Naive B cell (primary cell): ENCODE results near the gene CYP2C19. TPM values are rescaled to one million over a fixed set of nuclear protein-coding genes. Genes with fewer than 3 reads are reported as not detected.
"Not testable (repeated sequence)": the region's sequence is repeated elsewhere in the genome, so short reads cannot be mapped to it uniquely, and the experiment has no call there.

Experiments used
- ATAC-seq, 2 donors: fragments of 150-1000 bp; cut with Tn5 transposase; 2 replicates each; pipeline ENCODE4 v1.10.0; 2021; ENCODE audit warnings: low read depth in 2 of 2, mild to moderate bottlenecking in 2 of 2, moderate library complexity in 2 of 2
- DNase-seq: peaks from one replicate; pipeline ENCODE4 v3.0.0; 2022
- H3K27ac Mint-ChIP-seq, 6 donors: one replicate each; pipeline ENCODE4 v1.8.0; 2020 to 2022; ENCODE audit warnings: mild to moderate bottlenecking in 6 of 6, mixed read lengths in 6 of 6, moderate library complexity in 5 of 6, inconsistent platforms in 2 of 6
- H3K27me3 Mint-ChIP-seq, 3 donors: one replicate each; pipeline ENCODE4 v1.8.0; 2021 to 2022; ENCODE audit warnings: mixed read lengths in 3 of 3, mild to moderate bottlenecking in 1 of 3
- H3K36me3 Mint-ChIP-seq, 2 donors: one replicate each; pipeline ENCODE4 v1.8.0; 2020 to 2022; ENCODE audit warnings: mixed read lengths in 2 of 2, inconsistent platforms in 1 of 2, mild to moderate bottlenecking in 1 of 2
- H3K4me1 Mint-ChIP-seq, 3 donors: one replicate each; pipeline ENCODE4 v1.8.0; 2020 to 2022; ENCODE audit warnings: mixed read lengths in 3 of 3, inconsistent platforms in 1 of 3, mild to moderate bottlenecking in 1 of 3, moderate library complexity in 1 of 3
- H3K4me3 Mint-ChIP-seq, 8 donors: one replicate each; pipeline ENCODE4 v1.8.0; 2020 to 2022; ENCODE audit warnings: mild to moderate bottlenecking in 8 of 8, mixed read lengths in 8 of 8, moderate library complexity in 8 of 8, inconsistent platforms in 2 of 8
- H3K9me3 Mint-ChIP-seq, 7 donors: one replicate each; pipeline ENCODE4 v1.8.0; 2020 to 2022; ENCODE audit warnings: mixed read lengths in 7 of 7, mild to moderate bottlenecking in 5 of 7, inconsistent platforms in 2 of 7, moderate library complexity in 1 of 7
- polyA plus RNA-seq, 6 donors: library from polyadenylated mRNA; unstranded; fragments of 300-500 nt; fragmentation: Illumina TruSeq; gene quantifications; one replicate each; pipeline ENCODE4 v1.2.3, GENCODE V29; 2021; ENCODE audit warnings: low read depth in 6 of 6

CYP2C19 gene
- polyA plus RNA-seq, 6 donors from 2014 or later: not detected

DNA sequence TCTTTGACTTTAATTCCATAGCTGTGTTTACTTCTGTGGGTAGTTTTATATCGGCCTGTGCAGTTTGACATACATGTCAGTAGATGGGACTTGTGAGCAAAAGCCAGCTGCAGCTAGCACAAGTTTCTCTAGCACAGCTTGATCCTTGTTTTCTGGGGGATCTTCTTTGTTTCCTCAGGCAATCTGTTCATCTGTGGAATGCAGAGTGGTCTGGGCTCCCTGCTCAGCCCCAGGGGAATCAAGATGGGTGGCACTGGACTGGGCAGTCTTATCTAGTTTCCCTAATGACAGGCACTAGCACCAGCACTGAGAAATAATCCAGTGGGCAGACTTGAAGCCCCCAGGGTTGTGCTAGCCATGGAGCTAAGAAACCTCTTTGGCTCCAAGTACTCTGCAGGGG is 40.8 kb downstream of the CYP2C19 start:
- Mint-ChIP-seq H3K27ac (no peak overlapping the region), H3K36me3 (no peaks in the 10 kb centered on the region), H3K27me3 (peaks cover 0 to 10% (median 0%) of the 10 kb centered on the region in 3 donors), H3K4me3 (no peak overlapping the region), H3K4me1 (no peaks in the 10 kb centered on the region), H3K9me3 (peaks cover 7 to 17% (median 12%) of the 10 kb centered on the region in 7 donors)
- no peak for DNase-seq
- no peak for ATAC-seq

DNA sequence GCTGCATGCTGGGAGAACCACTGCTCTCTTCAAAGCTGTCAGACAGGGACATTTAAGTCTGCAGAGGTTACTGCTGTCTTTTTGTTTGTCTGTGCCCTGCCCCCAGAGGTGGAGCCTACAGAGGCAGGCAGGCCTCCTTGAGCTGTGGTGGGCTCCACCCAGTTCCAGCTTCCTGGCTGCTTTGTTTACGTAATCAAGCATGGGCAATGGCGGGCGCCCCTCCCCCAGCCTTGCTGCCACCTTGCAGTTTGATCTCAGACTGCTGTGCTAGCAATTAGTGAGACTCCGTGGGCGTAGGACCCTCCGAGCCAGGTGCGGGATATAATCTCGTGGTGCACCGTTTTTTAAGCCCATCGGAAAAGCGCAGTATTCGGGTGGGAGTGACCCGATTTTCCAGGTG is 67.5 kb downstream of the CYP2C19 start:
- H3K27me3 Mint-ChIP-seq, ATAC-seq, H3K4me3 Mint-ChIP-seq, DNase-seq, H3K4me1 Mint-ChIP-seq, H3K27ac Mint-ChIP-seq, H3K36me3 Mint-ChIP-seq: not testable (repeated sequence)
- peaks cover 0 to 30% (median 9%) of the 10 kb centered on the region in 7 donors for H3K9me3 Mint-ChIP-seq

DNA sequence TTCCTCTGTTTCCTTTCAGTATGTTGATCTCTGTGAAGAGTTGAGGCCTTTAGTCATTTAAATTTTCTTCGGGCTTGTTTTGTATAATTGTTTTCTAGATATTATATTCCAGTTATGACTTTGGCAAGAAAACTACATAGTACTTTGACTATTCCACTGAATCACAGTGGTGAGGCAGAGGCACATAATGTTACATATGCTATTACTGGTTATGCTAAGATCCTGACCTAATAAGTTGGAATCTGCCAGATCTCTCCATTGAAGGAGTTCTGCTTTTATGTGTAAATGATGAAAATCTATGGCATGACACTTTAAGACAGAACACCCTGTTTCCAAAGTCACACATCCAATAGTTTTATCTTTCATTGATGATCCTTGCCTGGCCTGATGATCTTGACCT is 83.7 kb downstream of the CYP2C19 start:
- no peaks in the 10 kb centered on the region for H3K4me1 Mint-ChIP-seq
- no peaks in the 10 kb centered on the region for H3K36me3 Mint-ChIP-seq
- H3K27ac Mint-ChIP-seq: no peak overlapping the region
- H3K4me3 Mint-ChIP-seq: no peak overlapping the region
- H3K27me3 Mint-ChIP-seq: no peaks in the 10 kb centered on the region
- no peak for DNase-seq
- no peak for ATAC-seq
- H3K9me3 Mint-ChIP-seq: peaks cover 0 to 12% (median 3%) of the 10 kb centered on the region in 7 donors

DNA sequence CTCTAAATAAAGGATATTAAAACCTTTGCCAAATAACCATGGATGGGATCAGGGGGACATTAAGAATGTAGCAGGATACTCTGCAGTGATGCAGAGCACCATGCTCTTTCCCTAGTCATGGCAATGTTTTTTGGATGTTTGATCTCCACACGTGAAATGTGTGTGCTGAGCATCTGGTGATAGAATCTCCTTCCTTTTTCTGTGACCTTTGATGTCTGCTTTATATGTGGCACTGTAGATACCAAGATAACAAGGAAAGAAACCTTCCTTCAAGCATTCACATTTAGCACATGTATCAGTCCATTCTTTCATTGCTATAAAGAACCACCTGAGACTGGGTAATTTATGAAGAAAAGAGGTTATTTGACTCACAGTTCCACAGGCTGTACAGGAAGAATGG is 88.3 kb downstream of the CYP2C19 start:
- no peak for DNase-seq
- Mint-ChIP-seq H3K4me1 (no peaks in the 10 kb centered on the region), H3K27ac (no peak overlapping the region), H3K36me3 (no peaks in the 10 kb centered on the region), H3K9me3 (peaks cover 0 to 7% (median 0%) of the 10 kb centered on the region in 7 donors), H3K27me3 (no peaks in the 10 kb centered on the region), H3K4me3 (no peak overlapping the region)
- ATAC-seq: no peak

DNA sequence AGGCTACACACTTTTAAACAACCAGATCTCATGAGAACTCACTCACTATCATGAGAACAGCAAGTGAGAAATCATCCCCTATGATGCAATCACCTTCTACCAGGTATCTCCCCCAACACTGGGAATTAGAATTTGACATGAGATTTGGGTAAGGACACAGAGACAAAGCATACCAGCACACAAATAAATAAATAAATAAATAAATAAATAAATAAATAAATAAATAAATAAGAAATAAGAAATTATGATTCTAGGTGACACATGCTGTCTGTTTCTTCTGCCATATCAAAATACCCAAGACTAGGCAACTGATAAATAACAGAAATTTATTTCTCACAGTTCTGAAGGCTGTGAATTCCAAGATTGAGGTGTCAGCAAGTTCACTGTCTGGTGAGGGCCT is 88.8 kb downstream of the CYP2C19 start:
- Mint-ChIP-seq H3K4me1 (no peaks in the 10 kb centered on the region), H3K27me3 (no peaks in the 10 kb centered on the region)
- ATAC-seq: no peak

DNA sequence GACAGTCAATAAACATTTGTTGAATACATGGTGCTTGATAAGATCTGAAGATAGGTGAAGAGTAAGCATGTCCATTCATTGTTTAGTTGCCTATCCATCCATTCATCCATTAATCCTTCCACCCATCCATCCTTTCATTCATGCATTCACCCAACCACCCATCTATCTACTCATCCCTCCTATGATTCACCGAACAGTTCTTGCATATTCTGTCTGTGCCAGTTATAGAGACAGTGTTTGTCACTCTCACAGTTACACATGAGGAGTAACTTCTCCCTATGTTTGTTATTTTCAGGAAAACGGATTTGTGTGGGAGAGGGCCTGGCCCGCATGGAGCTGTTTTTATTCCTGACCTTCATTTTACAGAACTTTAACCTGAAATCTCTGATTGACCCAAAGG is 90.0 kb downstream of the CYP2C19 start:
- no peak for DNase-seq
- no peaks in the 10 kb centered on the region for H3K36me3 Mint-ChIP-seq
- no peak overlapping the region for H3K4me3 Mint-ChIP-seq
- H3K9me3 Mint-ChIP-seq: peaks cover 0 to 4% (median 0%) of the 10 kb centered on the region in 7 donors
- no peak for ATAC-seq
- H3K27ac Mint-ChIP-seq: no peak overlapping the region
- no peaks in the 10 kb centered on the region for H3K4me1 Mint-ChIP-seq
- no peaks in the 10 kb centered on the region for H3K27me3 Mint-ChIP-seq

More for the DNA sequence above, 88.8 kb downstream of the CYP2C19 start:
- Mint-ChIP-seq H3K4me3 (no peak overlapping the region), H3K9me3 (peaks cover 0 to 7% (median 0%) of the 10 kb centered on the region in 7 donors), H3K36me3 (no peaks in the 10 kb centered on the region), H3K27ac (no peak overlapping the region)
- DNase-seq: no peak

DNA sequence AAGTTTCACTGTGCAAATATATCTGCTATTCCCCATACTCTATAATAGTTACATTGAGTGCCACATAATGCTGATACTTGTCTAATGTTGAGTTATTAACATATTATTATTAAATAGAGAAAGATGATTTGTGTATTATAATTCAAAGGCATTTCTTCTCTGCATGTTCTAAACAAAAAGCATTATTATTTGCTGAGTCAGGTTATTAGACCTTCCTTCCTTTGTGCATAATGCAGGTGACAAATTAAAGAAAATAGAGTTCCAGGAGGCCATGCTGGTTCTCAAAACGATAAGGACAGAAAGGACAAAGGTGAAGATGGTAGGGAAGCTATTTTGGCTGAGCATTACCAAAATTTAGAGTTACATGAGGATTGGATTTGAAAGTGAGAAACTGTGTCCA is 90.6 kb downstream of the CYP2C19 start:
- DNase-seq (no peak), ATAC-seq (no peak)
- H3K27ac Mint-ChIP-seq: no peak overlapping the region
- H3K36me3 Mint-ChIP-seq: no peaks in the 10 kb centered on the region
- no peaks in the 10 kb centered on the region for H3K4me1 Mint-ChIP-seq
- H3K9me3 Mint-ChIP-seq: peaks cover 0 to 6% (median 0%) of the 10 kb centered on the region in 7 donors
- H3K27me3 Mint-ChIP-seq: no peaks in the 10 kb centered on the region
- H3K4me3 Mint-ChIP-seq: no peak overlapping the region

DNA sequence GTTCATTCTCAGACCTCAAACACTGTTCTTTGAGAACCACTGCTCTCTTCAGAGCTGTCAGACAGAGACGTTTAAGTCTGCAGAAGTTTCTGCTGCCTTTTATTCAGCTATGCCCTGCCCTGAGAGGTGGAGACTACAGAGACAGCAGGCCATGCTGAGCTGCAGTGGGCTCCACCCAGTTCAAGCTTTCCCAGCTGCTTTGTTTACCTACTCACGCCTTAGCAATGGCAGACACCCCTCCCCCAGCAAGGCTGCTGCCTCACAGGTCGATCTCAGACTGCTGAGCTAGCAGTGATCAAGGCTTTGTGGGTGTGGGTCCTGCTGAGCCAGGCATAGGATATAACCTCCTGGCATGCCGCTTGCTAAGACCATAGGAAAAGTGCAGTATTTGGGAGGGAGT is 95.5 kb downstream of the CYP2C19 start:
- DNase-seq (no peak), ATAC-seq (no peak)
- no peak overlapping the region for H3K4me3 Mint-ChIP-seq
- H3K27ac Mint-ChIP-seq: no peak overlapping the region
- no peaks in the 10 kb centered on the region for H3K27me3 Mint-ChIP-seq
- peaks cover 0 to 3% (median 0%) of the 10 kb centered on the region in 7 donors for H3K9me3 Mint-ChIP-seq
- no peaks in the 10 kb centered on the region for H3K4me1 Mint-ChIP-seq
- no peaks in the 10 kb centered on the region for H3K36me3 Mint-ChIP-seq

DNA sequence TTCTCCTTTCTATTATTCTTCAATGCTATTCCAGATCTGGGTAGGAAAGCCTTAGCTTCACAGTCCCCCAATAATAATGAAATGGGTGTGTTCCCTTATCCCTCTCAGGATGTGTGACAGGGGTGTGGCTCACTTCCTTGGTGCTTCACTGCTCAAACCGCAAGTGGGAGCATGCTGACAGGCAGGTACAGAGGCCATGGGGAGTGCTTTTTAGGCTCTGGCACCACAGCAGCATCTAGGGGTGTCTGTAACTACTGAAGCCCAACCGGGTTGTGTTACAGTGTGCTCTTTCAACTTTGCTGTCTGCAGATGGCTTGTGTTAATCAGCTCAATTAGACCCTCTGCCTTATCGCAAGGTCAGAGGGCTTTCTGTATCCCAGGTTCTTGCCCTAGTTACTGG is 96.6 kb downstream of the CYP2C19 start:
- DNase-seq: no peak
- peaks cover 0 to 10% (median 2%) of the 10 kb centered on the region in 7 donors for H3K9me3 Mint-ChIP-seq
- no peak overlapping the region for H3K27ac Mint-ChIP-seq
- no peak for ATAC-seq
- H3K4me3 Mint-ChIP-seq: no peak overlapping the region
- H3K27me3 Mint-ChIP-seq: no peaks in the 10 kb centered on the region
- no peaks in the 10 kb centered on the region for H3K36me3 Mint-ChIP-seq
- no peaks in the 10 kb centered on the region for H3K4me1 Mint-ChIP-seq

DNA sequence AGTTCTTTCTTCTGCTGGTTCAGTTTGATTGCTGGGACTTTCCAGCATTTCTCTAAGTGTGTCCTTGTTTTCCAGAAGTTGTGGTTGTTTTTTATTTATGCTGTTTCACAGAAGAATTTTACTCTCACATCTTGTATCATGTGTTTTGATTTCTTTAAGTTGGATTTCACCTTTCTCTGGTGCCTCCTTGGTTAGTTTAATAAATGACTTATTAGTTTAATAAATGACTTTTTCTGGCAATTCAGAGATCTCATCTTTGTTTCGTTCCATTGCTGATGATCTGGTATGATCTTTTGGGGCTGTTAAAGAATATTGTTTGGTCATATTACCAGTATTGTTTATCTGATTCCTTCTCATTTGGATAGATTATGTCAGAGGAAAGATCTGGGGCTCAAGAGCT is 116.2 kb downstream of the CYP2C19 start:
- no peaks in the 10 kb centered on the region for H3K4me1 Mint-ChIP-seq
- ATAC-seq: no peak
- H3K27me3 Mint-ChIP-seq: peaks cover 22 to 27% (median 25%) of the 10 kb centered on the region in 3 donors

DNA sequence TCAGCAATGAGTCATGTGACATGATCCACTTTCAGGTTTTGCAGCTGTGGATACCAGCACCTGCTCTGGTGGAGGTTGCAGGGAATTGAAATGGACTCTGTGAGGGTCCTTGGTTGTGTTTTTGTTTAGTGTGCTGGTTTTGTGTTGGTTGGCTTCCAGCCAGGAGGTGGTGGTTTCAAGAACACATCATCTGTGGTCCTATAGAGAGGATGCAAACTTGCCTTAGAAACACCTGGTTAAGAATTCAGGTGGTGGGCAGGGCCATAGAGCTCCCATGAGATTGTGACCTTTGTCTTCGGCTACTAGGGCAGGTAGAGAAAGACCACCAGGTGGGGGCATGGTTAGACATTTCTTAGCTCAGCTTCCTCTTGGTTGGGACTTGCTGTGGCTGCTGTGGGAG is 116.7 kb downstream of the CYP2C19 start:
- H3K9me3 Mint-ChIP-seq: peaks cover 0 to 14% (median 8%) of the 10 kb centered on the region in 7 donors
- no peak overlapping the region for H3K4me3 Mint-ChIP-seq
- H3K27ac Mint-ChIP-seq: no peak overlapping the region
- H3K27me3 Mint-ChIP-seq: peaks cover 25 to 27% (median 25%) of the 10 kb centered on the region in 3 donors
- no peaks in the 10 kb centered on the region for H3K4me1 Mint-ChIP-seq
- ATAC-seq (no peak), DNase-seq (no peak)
- H3K36me3 Mint-ChIP-seq: no peaks in the 10 kb centered on the region

More for the DNA sequence above, 116.2 kb downstream of the CYP2C19 start:
- H3K4me3 Mint-ChIP-seq: no peak overlapping the region
- no peak for DNase-seq
- H3K27ac Mint-ChIP-seq: peak overlapping the region in 1 of 6 donors; percentile 24
- no peaks in the 10 kb centered on the region for H3K36me3 Mint-ChIP-seq
- peaks cover 0 to 14% (median 8%) of the 10 kb centered on the region in 7 donors for H3K9me3 Mint-ChIP-seq

DNA sequence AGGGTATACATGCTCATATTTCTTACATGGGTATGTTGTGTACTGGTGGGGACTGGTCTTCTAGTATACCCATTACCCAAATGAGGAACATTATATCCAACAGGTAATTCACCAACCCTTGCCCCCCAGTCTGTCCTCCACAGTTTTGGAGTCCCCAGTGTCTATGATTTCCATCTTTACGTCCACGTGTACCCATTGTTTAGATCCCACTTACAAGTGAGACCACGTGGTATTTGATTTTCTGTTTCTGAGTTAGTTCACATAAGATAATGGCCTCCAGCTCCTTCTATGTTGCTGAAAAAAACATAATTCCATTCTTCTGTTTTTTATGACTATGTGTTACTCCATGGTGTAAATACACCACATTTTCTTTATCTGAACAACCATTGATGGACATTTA is 126.6 kb downstream of the CYP2C19 start:
- H3K27ac Mint-ChIP-seq: no peak overlapping the region
- H3K9me3 Mint-ChIP-seq: peaks cover 0 to 6% (median 3%) of the 10 kb centered on the region in 7 donors
- H3K27me3 Mint-ChIP-seq: peaks cover 0 to 12% (median 0%) of the 10 kb centered on the region in 3 donors
- ATAC-seq: no peak
- H3K36me3 Mint-ChIP-seq: no peaks in the 10 kb centered on the region
- no peak for DNase-seq
- no peaks in the 10 kb centered on the region for H3K4me1 Mint-ChIP-seq
- no peak overlapping the region for H3K4me3 Mint-ChIP-seq

DNA sequence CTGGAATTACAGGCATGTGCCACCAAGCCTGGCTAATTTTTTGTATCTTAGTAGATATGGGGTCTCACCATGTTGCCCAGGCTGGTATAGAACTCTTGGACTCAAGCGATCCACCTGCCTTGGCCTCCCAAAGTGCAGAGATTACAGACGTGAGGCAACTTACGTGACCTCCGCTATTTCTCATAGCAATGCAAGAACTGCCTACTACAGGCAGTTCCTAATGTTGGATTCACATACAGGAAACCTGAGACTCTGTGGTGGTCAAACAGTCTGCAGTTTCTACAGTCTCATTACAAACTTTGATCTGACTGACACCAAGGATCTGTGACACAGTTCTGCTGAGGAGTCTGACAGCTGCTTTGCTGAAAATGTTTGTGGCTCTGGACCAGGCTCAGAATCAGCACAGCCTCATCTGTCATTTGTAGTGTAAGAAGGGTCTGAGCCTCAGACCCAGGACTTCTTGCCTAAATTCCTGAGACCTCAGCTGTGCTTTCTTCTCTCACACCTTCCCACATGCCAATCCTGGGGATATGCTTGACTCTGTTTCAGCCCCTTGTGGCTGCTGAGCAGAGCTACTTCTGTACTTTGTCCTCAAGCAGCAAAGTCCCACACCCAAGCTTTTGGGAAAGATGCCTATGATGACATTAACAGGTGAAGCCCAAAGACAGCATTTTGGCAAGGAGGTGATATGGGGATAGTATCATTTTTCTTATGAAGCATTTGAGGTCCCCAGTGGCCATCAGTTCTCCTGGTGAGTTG is 128.0 kb downstream of the CYP2C19 start:
- H3K27ac Mint-ChIP-seq: no peak overlapping the region
- H3K9me3 Mint-ChIP-seq: peaks cover 0 to 11% (median 5%) of the 10 kb centered on the region in 7 donors
- ATAC-seq (no peak), DNase-seq (no peak)
- peaks cover 0 to 10% (median 0%) of the 10 kb centered on the region in 3 donors for H3K27me3 Mint-ChIP-seq
- H3K4me1 Mint-ChIP-seq: no peaks in the 10 kb centered on the region
- no peaks in the 10 kb centered on the region for H3K36me3 Mint-ChIP-seq
- H3K4me3 Mint-ChIP-seq: no peak overlapping the region

DNA sequence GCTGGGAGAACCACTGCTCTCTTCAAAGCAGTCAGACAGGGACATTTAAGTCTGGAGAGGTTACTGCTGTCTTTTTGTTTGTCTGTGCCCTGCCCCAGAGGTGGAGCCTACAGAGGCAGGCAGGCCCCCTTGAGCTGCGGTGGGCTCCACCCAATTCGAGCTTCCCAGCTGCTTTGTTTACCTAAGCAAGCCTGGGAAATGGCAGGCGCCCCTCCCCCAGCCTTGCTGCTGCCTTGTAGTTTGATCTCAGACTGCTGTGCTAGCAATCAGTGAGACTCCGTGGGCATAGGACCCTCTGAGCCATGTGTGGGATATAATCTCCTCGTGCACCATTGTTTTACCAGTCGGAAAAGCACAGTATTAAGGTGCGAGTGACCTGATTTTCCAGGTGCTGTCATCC is 135.9 kb downstream of the CYP2C19 start:
- not testable (repeated sequence) for ATAC-seq, H3K4me3 Mint-ChIP-seq, DNase-seq, H3K27me3 Mint-ChIP-seq, H3K27ac Mint-ChIP-seq, H3K4me1 Mint-ChIP-seq, H3K36me3 Mint-ChIP-seq
- peaks cover 0 to 19% (median 8%) of the 10 kb centered on the region in 7 donors for H3K9me3 Mint-ChIP-seq
